ENCODE data around the gene OR4K14.
"Not testable (repeated sequence)": the region's sequence is repeated elsewhere in the genome, so short reads cannot be mapped to it uniquely, and the experiment has no call there.

The OR4K14 gene

GRCh38 chr14:20019257-20019865 is at the start of gene OR4K14:
TSS of gene OR4K14 (minus strand) at chr14:20019307. CDS start at chr14:20015193, 4,114 bp downstream.
- no peak for DNase-seq

GRCh38 chr14:20059745-20060144 is 40.6 kb upstream of the OR4K14 start, which contains the start of gene OR4L1:
TSS of gene OR4L1 (plus strand) at chr14:20060045. CDS start at chr14:20060045, 0 bp downstream.
- DNase-seq = no peak

GRCh38 chr14:20048202-20048601 is 29.1 kb upstream of the OR4K14 start:
- no peak for DNase-seq

- no peak for DNase-seq
Measured at GRCh38 chr14:20044243-20044642, 25.1 kb upstream of the OR4K14 start.

GRCh38 chr14:20035938-20036337 is 16.8 kb upstream of the OR4K14 start, which contains the start of gene OR4K13:
TSS of gene OR4K13 (minus strand) at chr14:20036038. CDS start at chr14:20034758, 1,280 bp downstream.
- DNase-seq = no peak

- no peak for DNase-seq
Measured at GRCh38 chr14:20035449-20035848, 16.3 kb upstream of the OR4K14 start.

GRCh38 chr14:20031058-20031457 is 12.0 kb upstream of the OR4K14 start:
- no peak for DNase-seq

GRCh38 chr14:20008156-20008555 is 11.0 kb downstream of the OR4K14 start:
- DNase-seq = no peak

GRCh38 chr14:20002319-20002718 is 16.8 kb downstream of the OR4K14 start:
- no peak for DNase-seq

- DNase-seq = no peak
Measured at GRCh38 chr14:20001863-20002262, 17.2 kb downstream of the OR4K14 start, which contains the start of gene OR4Q2. TSS of gene OR4Q2 (plus strand) at chr14:20002163.

GRCh38 chr14:19993438-19993837 is 25.7 kb downstream of the OR4K14 start:
- DNase-seq = no peak

- no peak for DNase-seq
Measured at GRCh38 chr14:19975291-19975690, 43.8 kb downstream of the OR4K14 start, which contains the start of gene OR4K15. TSS of gene OR4K15 (plus strand) at chr14:19975591. CDS start at chr14:19975591, 0 bp downstream.

- no peak for DNase-seq
Measured at GRCh38 chr14:19974844-19975243, 44.3 kb downstream of the OR4K14 start.

- DNase-seq = not testable (repeated sequence)
Measured at GRCh38 chr14:19969735-19970134, 49.4 kb downstream of the OR4K14 start.

Measured in NCI-H526 (cell line).